Osteoblast (primary cell): ENCODE results near the gene CAPN14. TPM values are rescaled to one million over a fixed set of nuclear protein-coding genes. Genes with fewer than 3 reads are reported as not detected.
A peak's percentile ranks its signal among the peaks of the same experiment; 100 is the strongest.

ENCODE experiments used
- DNase-seq: peaks from one replicate; pipeline ENCODE4 v3.0.0; 2011; ENCODE audit warnings: low spot score, mixed read lengths; ENCODE audit not compliant: insufficient read length; ENCODE audit errors: missing footprints
- H2AFZ ChIP-seq: 2 replicates; pipeline ENCODE4 v1.6.0; 2011; ENCODE audit warnings: mild to moderate bottlenecking, low read length
- H3K27ac ChIP-seq: 2 replicates; pipeline ENCODE4 v1.5.1; 2011; ENCODE audit warnings: mild to moderate bottlenecking, low read depth, low read length, moderate library complexity
- H3K27me3 ChIP-seq: 2 replicates; pipeline ENCODE4 v1.6.0; 2012; ENCODE audit warnings: mild to moderate bottlenecking, control low read depth, inconsistent platforms, low read length, moderate library complexity; ENCODE audit not compliant: insufficient read depth
- H3K36me3 ChIP-seq: 2 replicates; pipeline ENCODE4 v1.5.1; 2011; ENCODE audit warnings: mild to moderate bottlenecking, low read length, control low read depth, moderate library complexity; ENCODE audit not compliant: insufficient read depth
- H3K4me1 ChIP-seq: 2 replicates; pipeline ENCODE4 v1.5.1; 2011; ENCODE audit warnings: mild to moderate bottlenecking, low read length, control low read depth, moderate library complexity; ENCODE audit not compliant: insufficient read depth
- H3K4me2 ChIP-seq: 2 replicates; pipeline ENCODE4 v1.6.0; 2011; ENCODE audit warnings: mild to moderate bottlenecking, low read length; ENCODE audit not compliant: insufficient read depth
- H3K4me3 ChIP-seq: fragments of 200-600 bp; sonication (generic); 3 replicates; pipeline ENCODE4 v1.5.1; 2012; ENCODE audit warnings: mild to moderate bottlenecking, low read length, inconsistent platforms; ENCODE audit not compliant: insufficient read depth
- H3K79me2 ChIP-seq: 2 replicates; pipeline ENCODE4 v1.6.0; 2012; ENCODE audit warnings: mild to moderate bottlenecking, low read length, control low read depth, inconsistent platforms; ENCODE audit not compliant: insufficient read depth
- H3K9me3 ChIP-seq: 2 replicates; pipeline ENCODE4 v1.5.1; 2011; ENCODE audit warnings: low read depth, low read length, control low read depth
- H4K20me1 ChIP-seq: 2 replicates; pipeline ENCODE4 v1.6.0; 2012; ENCODE audit warnings: mild to moderate bottlenecking, low read length, control low read depth; ENCODE audit not compliant: insufficient read depth
- CTCF ChIP-seq: IDR thresholded peaks from 2 replicates; pipeline ENCODE4 v1.5.1; 2011; ENCODE audit warnings: mild to moderate bottlenecking, low read depth, low read length, moderate library complexity; ENCODE audit errors: extremely low read depth
- total RNA-seq: library from RNA; depleted of rRNA; stranded (reverse); fragments of >200 nt; gene quantifications from 2 replicates; pipeline ENCODE4 v1.2.3, GENCODE V29; 2012

Gene CAPN14
- total RNA-seq, 1 donor: under 0.01 TPM

- Histone ChIP-seq H3K27ac (no peak overlapping the region), H2AFZ (no peak overlapping the region), H3K4me1 (no peaks in the 10 kb centered on the region), H3K79me2 (no peaks in the 10 kb centered on the region), H3K4me2 (no peak overlapping the region), H3K36me3 (no peaks in the 10 kb centered on the region), H3K4me3 (no peak overlapping the region), H4K20me1 (no peaks in the 10 kb centered on the region), H3K27me3 (no peaks in the 10 kb centered on the region), H3K9me3 (no peaks in the 10 kb centered on the region)
- TF ChIP-seq CTCF: no peak
- DNase-seq: no peak
Observed at GRCh38 chr2:31161637-31162036, 55.7 kb downstream of the CAPN14 start.

GRCh38 chr2:31151501-31151900 is 65.8 kb downstream of the CAPN14 start:
- H3K4me2 ChIP-seq: no peak overlapping the region
- no peaks in the 10 kb centered on the region for H3K36me3 ChIP-seq
- H3K4me1 ChIP-seq: no peaks in the 10 kb centered on the region
- H4K20me1 ChIP-seq: no peaks in the 10 kb centered on the region
- no peaks in the 10 kb centered on the region for H3K79me2 ChIP-seq
- no peak overlapping the region for H2AFZ ChIP-seq
- DNase-seq: peak; percentile 71
- no peaks in the 10 kb centered on the region for H3K27me3 ChIP-seq
- no peak overlapping the region for H3K27ac ChIP-seq
- no peak overlapping the region for H3K4me3 ChIP-seq
- no peak for TF ChIP-seq CTCF
- no peaks in the 10 kb centered on the region for H3K9me3 ChIP-seq

- DNase-seq: no peak
- Histone ChIP-seq H3K9me3 (no peaks in the 10 kb centered on the region), H3K79me2 (no peaks in the 10 kb centered on the region), H3K4me2 (no peak overlapping the region), H3K36me3 (no peaks in the 10 kb centered on the region), H3K27ac (no peak overlapping the region), H4K20me1 (no peaks in the 10 kb centered on the region), H3K27me3 (no peaks in the 10 kb centered on the region), H2AFZ (no peak overlapping the region), H3K4me1 (no peaks in the 10 kb centered on the region), H3K4me3 (no peak overlapping the region)
- TF ChIP-seq CTCF: no peak
Observed at GRCh38 chr2:31150120-31150670, 67.1 kb downstream of the CAPN14 start.

- H3K4me3 ChIP-seq: no peak overlapping the region
- H3K9me3 ChIP-seq: no peaks in the 10 kb centered on the region
- no peaks in the 10 kb centered on the region for H3K79me2 ChIP-seq
- H4K20me1 ChIP-seq: no peaks in the 10 kb centered on the region
- H3K27me3 ChIP-seq: no peaks in the 10 kb centered on the region
- no peak overlapping the region for H2AFZ ChIP-seq
- TF ChIP-seq CTCF: no peak
- no peak overlapping the region for H3K4me2 ChIP-seq
- no peak for DNase-seq
- H3K27ac ChIP-seq: no peak overlapping the region
- no peaks in the 10 kb centered on the region for H3K4me1 ChIP-seq
- H3K36me3 ChIP-seq: no peaks in the 10 kb centered on the region
Observed at GRCh38 chr2:31148514-31148913, 68.8 kb downstream of the CAPN14 start.
